Endothelial cell of umbilical vein (primary cell): ENCODE data around the gene BCL2L2. TPM values are rescaled to one million over a fixed set of nuclear protein-coding genes. Genes with fewer than 3 reads are reported as not detected.

ENCODE experiments used
- BruUV-seq: library from RNA; stranded (reverse); fragments of 400-500 nt; replicated peaks from 2 replicates; lab custom pipeline; 2021; lab: Mats Ljungman, UMichigan
- CTCF ChIA-PET: fragments of 300-600, 350-600 bp; sonication (Branson Sonifier 250); formaldehyde crosslinking; loops from one replicate; lab custom pipeline; 2021; ENCODE audit warnings: antibody characterized with exemption, inconsistent platforms; lab: Charles Lee
- POLR2A ChIA-PET: fragments of 300-600, 350-600 bp; sonication (Branson Sonifier 250); formaldehyde crosslinking; loops from one replicate; lab custom pipeline; 2021; ENCODE audit warnings: antibody characterized with exemption, inconsistent platforms; lab: Charles Lee
- DNase-seq: peaks from one replicate; pipeline ENCODE4 v3.0.0-alpha.2; 2011; ENCODE audit warnings: low read depth, low spot score
- FAIRE-seq: peaks from 2 replicates; lab custom pipeline; 2011; peaks lifted over from hg19 to GRCh38; lab: Jason Lieb, UNC
- H2AFZ ChIP-seq: 2 replicates; pipeline ENCODE4 v1.6.0; 2012; ENCODE audit warnings: low read depth, low read length, control low read depth, inconsistent platforms
- H3K27ac ChIP-seq: 2 replicates; pipeline ENCODE4 v1.5.1; 2011; ENCODE audit warnings: low read depth, mild to moderate bottlenecking, control low read depth, low read length, moderate library complexity; ENCODE audit not compliant: insufficient read depth
- H3K27me3 ChIP-seq, 2 experiments: 2 replicates each; pipeline versions ENCODE4 v1.6.0 to v1.6.1; 2011; ENCODE audit warnings: low read length in 2 of 2, mixed read lengths in 1 of 2; ENCODE audit not compliant: control insufficient read depth in 2 of 2, insufficient read depth in 2 of 2
- H3K36me3 ChIP-seq, 2 experiments: 2 replicates in 1 of 2; 3 replicates in 1 of 2; pipeline ENCODE4 v1.5.1; 2011; ENCODE audit warnings: low read length in 2 of 2, mild to moderate bottlenecking in 1 of 2, moderate library complexity in 1 of 2; ENCODE audit not compliant: control insufficient read depth in 2 of 2, insufficient read depth in 2 of 2; ENCODE audit errors: extremely low read depth in 1 of 2
- H3K4me1 ChIP-seq: 3 replicates; pipeline ENCODE4 v1.5.1; 2011; ENCODE audit warnings: mild to moderate bottlenecking, low read length; ENCODE audit not compliant: control insufficient read depth, insufficient read depth; ENCODE audit errors: extremely low read depth
- H3K4me2 ChIP-seq: 2 replicates; pipeline ENCODE4 v1.6.1; 2011; ENCODE audit warnings: low read length, control low read depth, mixed read lengths; ENCODE audit not compliant: insufficient read depth
- H3K4me3 ChIP-seq, 3 experiments: fragments of 200-600 bp in 1 of 3; sonication (generic), shearing (Covaris generic) in 1 of 3; replicated peaks in 1 of 3; 2 replicates each; pipeline ENCODE4 v1.5.1; 2011 to 2016; ENCODE audit warnings: control low read depth in 3 of 3, low read length in 3 of 3, mild to moderate bottlenecking in 2 of 3, inconsistent platforms in 1 of 3, low read depth in 1 of 3, moderate library complexity in 1 of 3; ENCODE audit not compliant: insufficient read depth in 1 of 3
- H3K79me2 ChIP-seq: 2 replicates; pipeline ENCODE4 v1.6.0; 2012; ENCODE audit warnings: low read length, inconsistent platforms; ENCODE audit not compliant: control insufficient read depth, insufficient read depth
- H3K9ac ChIP-seq: replicated peaks from 2 replicates; pipeline ENCODE3; 2011; ENCODE audit warnings: low read length, control low read depth; ENCODE audit not compliant: insufficient read depth; ENCODE audit errors: extremely low read depth
- H3K9me1 ChIP-seq: replicated peaks from 3 replicates; pipeline ENCODE4 v1.6.0; 2011; ENCODE audit warnings: mild to moderate bottlenecking, low read length; ENCODE audit not compliant: control insufficient read depth, insufficient read depth; ENCODE audit errors: extremely low read depth
- H3K9me3 ChIP-seq: replicated peaks from 2 replicates; pipeline ENCODE4 v1.5.1; 2012; ENCODE audit warnings: low read length, inconsistent platforms; ENCODE audit not compliant: control insufficient read depth, insufficient read depth
- H4K20me1 ChIP-seq: replicated peaks from 2 replicates; pipeline ENCODE3; 2011; ENCODE audit warnings: mild to moderate bottlenecking, low read length; ENCODE audit not compliant: control insufficient read depth, insufficient read depth; ENCODE audit errors: extremely low read depth
- EZH2 ChIP-seq: IDR thresholded peaks from 2 replicates; pipeline ENCODE4 v1.6.1; 2012; ENCODE audit warnings: borderline replicate concordance, low read depth, mild to moderate bottlenecking, moderate library complexity, low read length, inconsistent platforms; ENCODE audit not compliant: severe bottlenecking
- FOS ChIP-seq: IDR thresholded peaks from 2 replicates; pipeline ENCODE4 v1.6.1; 2011; ENCODE audit warnings: mild to moderate bottlenecking, low read length, moderate library complexity, borderline replicate concordance; ENCODE audit not compliant: insufficient read depth
- JUN ChIP-seq: IDR thresholded peaks from 2 replicates; pipeline ENCODE4 v1.6.1; 2011; ENCODE audit warnings: borderline replicate concordance, low read depth; ENCODE audit not compliant: insufficient read length, insufficient read depth
- POLR2A ChIP-seq: IDR thresholded peaks from 2 replicates; pipeline ENCODE4 v1.6.1; 2012; ENCODE audit warnings: low read depth, mild to moderate bottlenecking, control low read depth, low read length
- POLR2AphosphoS5 ChIP-seq: IDR thresholded peaks from 2 replicates; pipeline ENCODE4 v1.6.1; 2012; ENCODE audit warnings: low read depth, mild to moderate bottlenecking, control low read depth, low read length, moderate library complexity; ENCODE audit not compliant: insufficient read depth
- dilution Hi-C: fragments of 300-500 bp; cut with MboI; formaldehyde crosslinking; loops from one replicate; pipeline ENCODE4 v1.15.0; 2019; ENCODE audit warnings: low sequenced_read_pairs; ENCODE audit not compliant: extremely low pct_ligation_motif_present
- intact Hi-C: fragments of 100-400 bp; cut with micrococcal nuclease; formaldehyde crosslinking; loops from one replicate; pipeline ENCODE4 v1.10.0; 2022
- polyA plus RNA-seq, 4 experiments: library from polyadenylated mRNA; depleted of rRNA in 3 of 4; stranded (reverse) in 3 of 4; unstranded in 1 of 4; fragments of >200 nt; gene quantifications; 2 replicates each; pipeline versions ENCODE4 v1.2.1 to v1.2.3, GENCODE V29; 2011 to 2012; ENCODE audit warnings: missing spikeins in 1 of 4
- total RNA-seq: library from RNA; stranded (reverse); gene quantifications from 2 replicates; pipeline ENCODE4 v1.2.3, GENCODE V29; 2021
- TF ChIP-seq, protein P1 (sequence below), 2 donors: IDR thresholded peaks; 1 replicate in 1 of 2; 2 replicates in 1 of 2; pipeline ENCODE4 v1.5.1; 2011; ENCODE audit warnings: low read length in 2 of 2, mild to moderate bottlenecking in 2 of 2, moderate library complexity in 2 of 2, control low read depth in 1 of 2, inconsistent platforms in 1 of 2, low read depth in 1 of 2; ENCODE audit not compliant: insufficient read depth in 1 of 2; ENCODE audit errors: extremely low read depth in 1 of 2

Gene BCL2L2
- total and polyA plus RNA-seq, 2 donors (not counting 3 experiments of a cell fraction or from before 2014, with no cell fraction given): 19.9 to 24.3 TPM

DNA sequence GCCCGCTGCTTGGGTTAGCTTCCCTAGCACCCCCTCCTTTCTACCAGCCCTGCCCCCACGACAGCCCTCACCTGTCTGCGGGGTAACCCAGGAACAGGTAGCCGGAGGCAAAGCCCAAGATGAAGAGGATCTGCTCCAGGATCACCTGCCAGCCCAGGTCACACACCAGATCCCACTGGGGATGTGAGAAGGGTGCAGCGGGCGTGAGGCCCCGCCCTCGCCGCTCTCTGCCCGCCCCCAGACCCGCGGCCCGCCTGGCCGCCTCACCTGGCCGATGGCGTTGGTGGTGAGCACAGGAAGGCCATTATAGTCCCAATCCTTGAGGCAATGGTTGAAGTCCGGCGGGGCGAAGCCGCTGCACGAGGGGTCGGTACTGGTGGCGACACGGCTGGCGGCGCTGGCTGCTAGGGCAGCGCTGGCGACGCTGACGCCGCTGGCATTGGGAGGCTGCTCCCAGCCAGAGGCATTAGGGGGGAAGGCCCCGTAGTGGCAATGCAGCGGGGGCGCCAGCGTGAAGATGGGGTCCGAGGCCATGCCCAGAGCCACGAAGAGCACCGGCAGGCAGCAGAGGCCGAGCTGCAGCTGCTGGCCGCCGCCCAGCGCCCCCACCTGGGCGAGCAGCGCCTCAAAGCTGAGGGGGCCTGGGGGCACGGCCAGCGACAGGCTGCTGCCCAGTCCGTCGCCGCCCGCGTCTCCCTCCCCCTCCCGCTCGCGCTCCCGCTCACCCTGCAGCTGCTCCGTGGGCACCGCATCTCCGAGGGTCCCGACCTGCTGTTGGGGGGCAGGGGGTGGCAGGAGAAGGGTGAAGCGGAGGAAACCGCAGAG, 45.3 kb downstream of the BCL2L2 start:
- intact Hi-C loops (no loop called here), dilution Hi-C loops (no loop called here)
- Histone ChIP-seq H4K20me1 (no peaks in the 10 kb centered on the region), H3K27ac (no peak overlapping the region), H2AFZ (peak overlapping the region; percentile 50), H3K4me1 (no peaks in the 10 kb centered on the region), H3K4me3 (peak overlapping the region in 1 of 3 experiments; percentile 45), H3K36me3 (no peaks in the 10 kb centered on the region), H3K4me2 (no peak overlapping the region), H3K9me1 (no peaks in the 10 kb centered on the region), H3K79me2 (no peaks in the 10 kb centered on the region), H3K9ac (no peak overlapping the region), H3K9me3 (no peaks in the 10 kb centered on the region), H3K27me3 (peaks cover 32 to 36% of the 10 kb centered on the region in 2 experiments)
- DNase-seq: no peak
- POLR2A ChIA-PET: no interaction called here
- no peak for FAIRE-seq
- BruUV-seq: no TSS peak
- CTCF ChIA-PET: interaction anchor here (0.6 to 1.9 kb wide), 6 partner anchors 17 to 289 kb away, joined by 3 to 7 read pairs (median 4); no protein-coding TSS in a partner anchor
- TF ChIP-seq FOS (no peak), POLR2AphosphoS5 (no peak), JUN (no peak), EZH2 (peak; percentile 83), POLR2A (no peak)
- TF ChIP-seq, protein P1, sequence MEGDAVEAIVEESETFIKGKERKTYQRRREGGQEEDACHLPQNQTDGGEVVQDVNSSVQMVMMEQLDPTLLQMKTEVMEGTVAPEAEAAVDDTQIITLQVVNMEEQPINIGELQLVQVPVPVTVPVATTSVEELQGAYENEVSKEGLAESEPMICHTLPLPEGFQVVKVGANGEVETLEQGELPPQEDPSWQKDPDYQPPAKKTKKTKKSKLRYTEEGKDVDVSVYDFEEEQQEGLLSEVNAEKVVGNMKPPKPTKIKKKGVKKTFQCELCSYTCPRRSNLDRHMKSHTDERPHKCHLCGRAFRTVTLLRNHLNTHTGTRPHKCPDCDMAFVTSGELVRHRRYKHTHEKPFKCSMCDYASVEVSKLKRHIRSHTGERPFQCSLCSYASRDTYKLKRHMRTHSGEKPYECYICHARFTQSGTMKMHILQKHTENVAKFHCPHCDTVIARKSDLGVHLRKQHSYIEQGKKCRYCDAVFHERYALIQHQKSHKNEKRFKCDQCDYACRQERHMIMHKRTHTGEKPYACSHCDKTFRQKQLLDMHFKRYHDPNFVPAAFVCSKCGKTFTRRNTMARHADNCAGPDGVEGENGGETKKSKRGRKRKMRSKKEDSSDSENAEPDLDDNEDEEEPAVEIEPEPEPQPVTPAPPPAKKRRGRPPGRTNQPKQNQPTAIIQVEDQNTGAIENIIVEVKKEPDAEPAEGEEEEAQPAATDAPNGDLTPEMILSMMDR (IDR thresholded peaks at IDR 0.05; ENCODE audit: extremely low read depth in 1 of 2, insufficient read depth in 1 of 2, low read depth in 1 of 2, low read length in 2 of 2): peak in 1 of 2 donors; percentile 8
